ENCODE results near the gene KLF17.
"Not testable (repeated sequence)": the region's sequence is repeated elsewhere in the genome, so short reads cannot be mapped to it uniquely, and the experiment has no call there.

The KLF17 gene

DNA sequence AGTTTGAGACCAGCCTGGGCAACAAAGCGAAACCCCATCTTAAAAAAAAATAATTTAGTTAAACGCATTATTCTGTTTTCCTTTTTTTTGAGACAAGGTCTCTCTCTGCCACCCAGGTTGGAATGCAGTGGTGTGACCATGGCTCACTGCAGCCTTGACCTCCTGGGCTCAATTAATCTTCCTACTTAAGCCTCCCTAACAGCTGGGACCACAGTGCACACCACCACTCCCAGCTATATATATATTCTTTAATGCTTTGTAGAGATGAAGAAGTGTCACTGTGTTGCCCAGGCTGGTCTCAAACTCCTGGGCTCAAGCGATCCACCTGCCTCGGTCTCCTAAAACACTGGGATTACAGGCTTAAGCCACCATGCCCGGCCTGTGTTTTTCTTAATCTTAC is 7.7 kb upstream of the KLF17 start:
- no peak for DNase-seq

DNA sequence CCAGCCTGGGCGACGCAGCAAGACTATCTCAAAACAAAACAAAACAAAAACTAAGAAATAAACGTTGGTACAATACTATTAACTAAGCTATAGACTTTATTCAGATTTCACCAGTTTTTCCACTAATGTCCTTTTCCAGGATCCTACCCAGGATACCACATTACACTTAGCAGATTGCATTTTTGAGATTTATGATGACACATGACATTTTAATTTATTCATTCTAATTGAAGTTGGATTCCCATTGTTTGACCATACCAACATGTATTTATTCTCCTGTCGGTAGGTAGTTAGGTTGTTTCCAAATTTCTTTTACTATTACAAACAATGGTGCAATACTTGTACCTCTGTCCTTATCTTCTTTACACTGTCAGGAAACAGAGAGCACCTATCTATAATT is 6.8 kb upstream of the KLF17 start:
- DNase-seq: no peak

DNA sequence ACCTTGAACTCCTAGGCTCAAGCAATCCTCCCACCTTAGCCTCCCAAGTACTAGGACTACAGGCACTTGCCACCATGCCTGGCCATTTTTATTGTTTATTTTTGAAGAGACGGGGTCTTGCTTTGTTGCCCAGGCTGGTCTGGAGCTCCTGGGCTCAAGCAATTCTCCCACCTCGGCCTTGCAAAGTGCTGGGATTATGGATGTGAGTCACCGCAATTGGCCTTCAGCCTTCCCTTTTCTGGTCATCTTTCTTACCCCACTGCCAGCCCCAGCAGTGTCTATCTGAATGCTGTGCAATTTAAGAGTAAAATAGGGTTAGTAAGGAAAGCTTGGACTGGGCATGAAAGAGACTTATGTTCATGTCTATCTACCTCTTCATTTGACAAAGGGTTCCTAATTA is 6.1 kb upstream of the KLF17 start:
- DNase-seq: no peak

DNA sequence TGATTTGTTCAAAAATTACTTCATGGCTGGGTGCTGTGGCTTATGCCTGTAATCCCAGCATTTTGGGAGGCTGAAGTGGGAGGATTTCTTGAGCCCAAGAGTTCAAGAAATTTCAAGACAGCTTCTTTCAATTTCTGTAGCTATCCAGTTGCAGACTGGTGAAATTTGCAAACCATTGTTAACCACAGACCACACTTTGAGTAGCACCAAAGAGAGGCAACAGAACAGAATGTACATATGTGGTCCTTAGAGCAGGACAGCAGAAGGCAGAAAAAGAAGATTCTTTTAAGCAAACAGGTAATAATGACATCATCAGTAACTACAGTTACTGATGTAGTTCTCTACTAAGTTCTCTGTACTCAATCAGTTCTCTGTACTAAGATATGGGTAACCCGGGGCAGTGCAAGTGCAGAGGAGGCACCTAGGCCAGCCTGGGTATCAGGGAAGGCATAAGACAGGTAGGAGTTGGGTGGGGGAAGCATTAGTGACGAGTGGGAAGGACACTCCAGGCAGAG is 5.5 kb upstream of the KLF17 start:
- DNase-seq: no peak

DNA sequence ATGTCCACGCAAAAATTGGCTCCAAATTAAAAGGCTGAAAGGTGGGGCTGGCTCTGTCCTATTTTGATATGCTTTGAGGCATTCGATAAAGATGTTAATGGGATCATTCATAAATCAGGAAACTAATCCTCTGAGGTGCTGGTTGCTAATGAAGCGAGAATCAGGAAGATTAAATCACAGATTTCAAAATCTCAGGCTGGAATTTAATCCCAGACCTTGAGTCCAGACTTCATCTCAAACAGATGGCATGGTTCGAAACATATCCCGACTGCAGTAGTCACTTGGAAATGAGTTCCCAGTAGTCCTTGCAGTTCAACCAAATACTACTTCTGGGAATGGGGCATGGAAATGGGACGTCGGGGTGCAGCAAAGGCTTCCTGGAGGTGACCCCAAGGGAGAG is 4.5 kb upstream of the KLF17 start:
- DNase-seq: no peak

DNA sequence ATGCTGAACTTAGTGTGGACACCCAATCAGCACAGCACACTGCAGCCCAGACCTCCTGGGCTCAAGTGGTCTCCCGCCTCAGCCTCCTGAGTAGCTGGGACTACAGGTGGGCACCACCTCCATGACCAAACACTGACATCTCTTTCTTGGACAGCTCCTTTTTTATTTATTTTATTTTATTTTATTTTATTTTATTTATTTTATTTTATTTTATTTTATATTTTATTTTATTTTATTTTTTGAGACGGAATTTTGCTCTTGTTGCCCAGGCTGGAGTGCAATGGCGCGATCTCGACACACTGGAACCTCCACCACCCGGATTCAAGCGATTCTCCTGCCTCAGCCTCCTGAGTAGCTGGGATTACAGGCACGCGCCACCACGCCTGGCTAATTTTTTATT is 1.3 kb upstream of the KLF17 start:
- DNase-seq: not testable (repeated sequence)

DNA sequence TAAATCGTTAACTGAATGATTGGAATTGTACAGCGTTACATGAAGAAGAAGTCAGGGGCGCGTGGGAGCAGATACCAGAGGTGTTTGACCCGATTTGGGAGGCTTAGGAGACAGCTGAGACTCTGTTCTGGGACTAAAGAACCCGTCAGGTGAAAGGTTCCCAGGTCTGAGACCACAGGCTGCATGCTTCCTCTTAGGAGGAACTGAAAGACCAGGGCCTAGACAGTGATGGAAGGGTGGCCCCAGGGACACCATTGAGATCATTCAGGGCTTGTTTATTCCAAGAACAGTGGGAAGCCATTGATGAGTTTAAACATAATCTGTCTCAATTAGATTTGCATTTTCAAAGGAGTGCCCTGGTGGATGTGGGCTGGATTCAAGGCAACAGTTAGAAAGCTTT is 904 bp downstream of the KLF17 start:
- DNase-seq: no peak

DNA sequence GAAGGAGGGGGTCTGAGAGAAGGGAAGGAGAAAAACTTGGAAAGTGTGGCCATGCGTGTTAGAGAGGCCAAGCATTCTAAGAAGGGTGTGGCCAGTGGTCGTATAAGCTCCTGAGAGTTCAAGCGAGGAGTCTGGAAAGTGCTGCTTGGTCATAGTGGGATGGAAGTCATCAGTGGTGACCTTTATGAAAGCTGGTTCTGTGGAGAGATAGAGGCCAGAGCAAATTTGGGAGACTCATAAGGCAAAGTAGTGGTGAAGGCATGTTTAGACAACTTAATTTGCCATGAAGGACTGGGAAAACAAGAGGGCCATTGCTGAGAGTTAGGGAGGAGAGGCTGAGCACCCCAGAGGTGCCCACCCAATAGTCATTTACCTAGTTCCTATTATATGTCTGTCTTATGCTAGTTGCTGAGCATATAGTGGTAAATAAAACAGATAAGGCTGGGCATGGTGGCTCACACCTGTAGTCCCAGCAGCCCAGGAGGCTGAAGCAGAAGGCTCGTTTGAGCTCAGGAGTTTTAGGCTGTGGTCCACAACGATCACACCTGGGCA is 1.9 kb downstream of the KLF17 start:
- DNase-seq: no peak

DNA sequence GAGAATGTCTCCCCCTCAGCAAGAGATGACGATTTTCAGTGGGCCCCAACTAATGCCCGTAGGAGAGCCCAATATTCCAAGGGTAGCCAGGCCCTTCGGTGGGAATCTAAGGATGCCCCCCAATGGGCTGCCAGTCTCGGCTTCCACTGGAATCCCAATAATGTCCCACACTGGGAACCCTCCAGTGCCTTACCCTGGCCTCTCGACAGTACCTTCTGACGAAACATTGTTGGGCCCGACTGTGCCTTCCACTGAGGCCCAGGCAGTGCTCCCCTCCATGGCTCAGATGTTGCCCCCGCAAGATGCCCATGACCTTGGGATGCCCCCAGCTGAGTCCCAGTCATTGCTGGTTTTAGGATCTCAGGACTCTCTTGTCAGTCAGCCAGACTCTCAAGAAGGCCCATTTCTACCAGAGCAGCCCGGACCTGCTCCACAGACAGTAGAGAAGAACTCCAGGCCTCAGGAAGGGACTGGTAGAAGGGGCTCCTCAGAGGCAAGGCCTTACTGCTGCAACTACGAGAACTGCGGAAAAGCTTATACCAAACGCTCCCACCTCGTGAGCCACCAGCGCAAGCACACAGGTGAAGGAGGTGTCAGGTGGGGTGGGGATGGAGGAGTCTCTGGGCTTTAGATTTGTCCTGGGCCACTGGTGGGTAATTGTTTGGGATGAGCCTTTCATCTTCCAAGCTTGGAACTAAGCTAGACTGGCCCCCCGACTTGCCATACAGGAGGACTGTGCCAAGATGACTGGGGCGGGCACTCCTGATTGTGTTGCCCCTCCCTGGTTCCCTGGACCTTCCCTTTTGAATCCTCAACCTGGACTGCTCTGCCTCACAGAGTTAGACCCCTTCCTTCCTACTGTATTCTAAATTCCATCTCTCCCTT is 11.2 kb downstream of the KLF17 start:
- DNase-seq: no peak

DNA sequence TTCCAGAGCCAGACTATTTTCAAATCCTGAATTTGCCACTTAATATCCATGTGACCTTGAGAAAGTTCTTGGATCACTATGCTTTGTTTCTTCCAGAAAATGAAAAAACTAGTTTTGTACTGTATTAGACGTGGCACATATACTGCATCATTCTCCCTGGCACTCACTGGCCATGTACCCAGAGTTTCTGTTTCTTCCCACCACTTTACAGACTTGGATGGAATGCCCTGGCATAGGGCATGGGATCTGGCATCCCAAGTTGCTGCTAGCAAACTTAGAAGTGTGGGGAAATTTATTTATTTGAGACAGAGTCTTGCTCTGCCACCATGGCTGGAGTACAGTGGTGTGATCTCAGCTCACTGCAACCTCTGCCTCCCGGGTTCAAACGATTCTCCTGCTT is 12.8 kb downstream of the KLF17 start:
- DNase-seq: no peak

DNA sequence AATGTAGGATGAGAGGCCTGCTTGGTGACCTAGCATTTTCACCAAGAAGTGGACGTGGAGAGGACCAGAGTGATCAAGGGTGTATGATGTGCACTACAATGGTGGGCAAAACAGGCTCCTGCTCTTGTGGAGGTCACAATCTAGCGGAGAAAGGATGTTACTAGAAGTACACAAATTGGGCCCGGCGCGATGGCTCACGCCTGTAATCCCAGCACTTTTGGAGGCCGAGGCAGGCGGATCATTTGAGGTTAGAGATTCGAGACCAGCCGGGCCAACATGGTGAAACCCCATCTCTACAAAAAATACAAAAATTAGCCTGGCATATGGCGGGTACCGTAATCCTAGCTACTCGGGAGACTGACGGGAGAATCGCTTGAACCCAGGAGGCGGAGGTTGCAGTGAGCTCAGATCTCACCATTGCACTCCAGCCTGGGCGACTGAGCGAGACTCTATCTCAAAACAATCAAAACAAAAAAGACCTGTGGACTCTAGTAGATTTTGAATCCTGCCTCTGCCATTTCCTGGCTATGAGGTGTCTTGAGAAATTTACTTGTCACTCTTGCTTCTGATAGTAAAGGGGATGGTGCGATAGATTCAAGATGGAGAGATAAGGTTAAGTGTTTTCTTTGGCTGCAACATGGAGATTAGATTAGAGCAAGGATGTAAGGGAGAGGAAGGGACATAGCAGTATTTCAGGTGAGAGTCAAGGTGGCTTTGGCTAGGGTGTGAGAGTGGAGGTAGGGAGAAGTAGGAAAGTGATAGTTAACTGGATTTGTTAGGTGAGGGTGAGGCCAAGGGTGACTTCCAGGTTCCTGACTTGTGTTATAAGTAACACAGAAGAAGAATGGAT is 15.7 kb downstream of the KLF17 start:
- DNase-seq: no peak

DNA sequence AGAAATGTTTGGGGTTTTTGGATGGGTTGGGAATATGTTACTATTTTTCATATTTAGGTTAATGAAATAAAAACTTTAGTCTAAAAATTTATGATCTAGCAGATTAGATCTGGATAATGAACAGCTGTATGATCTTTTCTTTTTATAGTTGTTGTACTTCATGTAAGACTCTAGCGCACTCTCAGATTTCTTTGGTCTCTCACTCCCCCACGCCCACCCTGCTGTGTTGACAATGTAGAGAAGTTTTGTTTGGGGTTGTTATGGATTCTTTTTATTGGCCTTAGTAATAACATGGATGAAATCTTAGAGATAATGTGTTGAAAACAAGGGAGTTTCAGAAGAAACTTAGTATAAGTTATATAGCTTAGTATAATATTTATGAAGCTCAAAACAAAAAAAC is 17.3 kb downstream of the KLF17 start:
- no peak for DNase-seq

DNA sequence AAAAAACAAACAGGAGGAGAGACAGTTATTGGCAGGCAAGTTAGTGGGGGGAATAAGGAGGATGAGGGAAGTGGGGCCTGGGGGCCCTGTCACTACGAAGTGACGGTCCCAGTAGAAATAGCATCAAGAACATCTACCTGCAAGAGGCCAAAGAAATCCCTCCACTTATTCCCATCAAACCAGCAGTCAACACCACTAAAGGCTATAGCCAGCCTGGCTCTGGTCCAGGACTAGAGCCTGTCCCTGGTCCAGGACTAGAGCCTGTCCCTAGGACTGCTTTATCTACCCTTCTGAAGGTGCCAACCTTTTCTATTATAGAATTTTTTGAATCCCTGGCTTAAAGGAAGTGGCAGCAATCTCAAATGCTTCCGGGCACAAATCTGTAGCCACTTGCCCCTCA is 19.6 kb downstream of the KLF17 start:
- DNase-seq: no peak

DNA sequence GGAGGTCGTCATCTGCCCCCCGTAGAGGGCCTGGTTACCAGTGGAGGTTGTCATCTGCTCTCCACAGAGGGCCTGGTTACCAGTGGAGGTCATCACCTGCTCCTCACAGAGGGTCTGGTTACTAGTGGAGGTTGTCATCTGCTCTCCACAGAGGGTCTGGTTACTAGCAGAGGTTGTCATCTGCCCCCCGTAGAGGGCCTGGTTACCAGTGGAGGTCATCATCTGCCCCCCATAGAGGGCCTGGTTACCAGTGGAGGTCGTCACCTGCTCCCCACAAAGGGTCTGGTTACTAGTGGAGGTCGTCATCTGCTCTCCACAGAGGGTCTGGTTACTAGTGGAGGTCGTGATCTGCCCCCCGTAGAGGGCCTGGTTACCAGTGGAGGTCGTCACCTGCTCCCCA is 20.9 kb downstream of the KLF17 start:
- DNase-seq: not testable (repeated sequence)

DNA sequence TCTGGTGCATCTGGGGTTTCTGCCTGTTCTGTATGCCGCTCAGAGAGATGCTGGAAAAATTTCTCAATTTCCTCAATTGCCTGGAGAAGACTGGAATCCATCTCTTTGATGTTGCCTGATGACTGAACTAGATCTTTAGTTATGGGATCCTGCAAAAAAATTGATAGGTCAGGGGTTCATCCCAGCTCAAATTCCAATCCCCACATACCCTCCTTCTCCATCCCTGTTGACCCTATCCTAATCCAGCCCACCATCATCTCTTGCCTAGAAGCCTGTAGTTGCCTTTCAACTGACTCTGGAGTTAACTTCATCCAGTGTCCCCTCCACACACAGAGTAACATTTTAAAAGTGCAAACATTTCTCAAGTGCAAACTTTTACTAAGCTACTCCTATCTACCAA is 22.9 kb downstream of the KLF17 start, which contains the start of gene KLF18:
Gene KLF18 (minus strand): TSS at position 101 of the 400 bp plus-strand sequence. CDS start 0 bp downstream, at position 101.
- DNase-seq: no peak

DNA sequence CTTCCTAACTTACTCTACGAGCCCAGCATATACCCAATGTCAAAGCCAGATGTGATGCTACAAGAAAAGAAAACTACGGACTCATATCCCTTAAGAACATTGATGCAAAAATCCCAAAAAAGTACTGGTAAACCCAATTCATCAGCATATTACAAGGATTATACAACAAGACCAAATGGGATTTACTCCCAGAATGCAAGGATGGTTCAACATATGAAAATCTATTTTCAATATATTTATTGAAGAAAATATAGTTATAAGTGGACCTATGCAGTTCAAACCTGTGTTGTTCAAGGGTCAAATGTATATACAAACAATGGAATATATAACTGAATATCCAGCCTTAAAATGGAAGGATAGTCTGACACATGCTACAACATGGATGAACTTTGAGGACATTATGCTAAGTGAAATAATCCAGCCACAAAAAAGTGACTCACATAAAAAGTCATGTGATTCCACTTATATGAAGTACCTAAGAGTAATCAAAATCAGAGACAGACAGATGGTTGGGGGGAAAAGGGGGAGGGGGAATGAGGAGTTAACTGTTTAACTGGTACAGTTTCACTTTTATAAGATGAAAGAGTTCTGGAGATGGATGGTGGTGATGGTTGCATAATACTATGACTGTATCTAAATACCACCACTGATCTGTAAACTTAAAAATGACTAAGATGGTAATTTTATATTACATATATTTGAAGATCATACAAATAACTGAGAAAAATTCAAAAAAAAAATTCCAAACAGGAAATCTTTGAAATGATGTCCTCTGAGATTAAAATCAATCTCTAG is 26.5 kb downstream of the KLF17 start:
- DNase-seq: no peak

DNA sequence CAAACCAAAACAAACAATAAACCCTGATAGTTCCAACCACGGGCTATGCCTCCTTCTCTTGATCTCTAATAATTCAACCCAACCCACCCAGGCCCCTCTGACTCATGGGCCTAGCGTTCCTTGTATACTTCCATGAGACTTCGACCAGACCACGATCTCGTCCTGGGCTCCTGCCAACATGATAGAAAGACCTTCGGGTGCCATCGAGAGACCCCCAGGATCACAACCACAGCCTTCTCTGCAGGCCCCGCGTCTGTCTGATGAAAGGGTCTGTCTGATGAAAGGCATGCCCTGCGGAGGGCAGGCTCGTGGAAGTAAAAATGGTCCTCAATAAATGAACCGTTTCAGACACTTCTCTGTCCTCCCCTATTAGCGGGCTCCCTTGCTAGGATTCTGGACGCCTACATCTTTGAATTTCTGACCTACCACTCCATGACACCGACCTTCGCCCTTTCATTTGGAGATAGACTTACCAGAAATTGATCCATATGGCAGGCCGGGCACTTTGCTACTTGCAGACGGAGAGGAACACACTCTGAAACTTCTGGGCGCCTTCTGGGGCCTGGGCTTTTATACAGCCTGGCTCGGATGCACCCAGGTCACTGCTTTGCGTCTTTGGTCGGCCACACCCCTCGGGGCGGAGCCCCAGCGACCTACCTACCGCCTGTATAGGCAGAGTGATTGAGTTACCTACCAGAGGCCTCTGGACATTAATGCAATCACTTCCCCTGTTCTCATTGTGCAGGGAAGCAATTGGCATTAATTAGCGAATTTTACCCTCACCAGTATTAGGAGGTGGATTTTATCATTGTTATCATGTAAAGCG is 28.1 kb downstream of the KLF17 start:
- DNase-seq: no peak

DNA sequence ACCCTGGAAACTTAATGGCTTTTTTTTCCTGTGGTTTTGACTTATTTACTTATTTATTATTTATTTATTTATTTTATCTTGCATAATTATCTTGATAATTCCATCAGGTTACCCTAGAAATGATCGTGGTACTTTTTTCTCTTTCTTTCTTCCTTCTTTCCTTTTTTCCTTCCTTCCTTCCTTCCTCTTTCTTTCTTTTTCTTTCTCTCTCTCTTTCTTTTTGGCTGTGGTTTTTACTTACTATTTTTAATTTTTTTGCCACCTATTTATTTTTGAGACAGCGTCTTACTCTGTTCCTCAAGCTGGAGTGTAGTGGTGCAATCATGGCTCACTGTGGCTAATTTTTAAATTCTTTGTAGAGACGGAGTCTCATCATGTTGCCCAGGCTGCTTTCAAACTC is 29.0 kb downstream of the KLF17 start:
- no peak for DNase-seq

DNA sequence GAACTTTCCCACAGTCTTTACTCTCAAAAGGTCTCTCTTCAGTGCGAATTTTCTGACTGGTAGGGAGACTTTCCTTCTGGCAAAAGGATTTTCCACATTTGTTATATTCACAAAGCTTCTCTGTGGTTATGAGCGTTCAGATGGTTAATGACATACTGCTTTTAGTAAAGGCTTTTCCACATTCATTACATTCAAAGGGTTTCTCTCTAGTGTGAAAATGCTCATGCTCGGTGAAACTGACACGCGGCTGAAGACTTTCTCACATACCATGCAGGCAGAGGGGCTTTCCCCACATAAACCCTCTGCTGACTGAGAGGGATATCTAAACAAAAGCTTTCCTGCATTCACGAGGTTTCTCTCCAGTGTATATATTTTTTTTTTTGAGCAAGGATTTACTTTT is 32.7 kb downstream of the KLF17 start:
- no peak for DNase-seq

DNA sequence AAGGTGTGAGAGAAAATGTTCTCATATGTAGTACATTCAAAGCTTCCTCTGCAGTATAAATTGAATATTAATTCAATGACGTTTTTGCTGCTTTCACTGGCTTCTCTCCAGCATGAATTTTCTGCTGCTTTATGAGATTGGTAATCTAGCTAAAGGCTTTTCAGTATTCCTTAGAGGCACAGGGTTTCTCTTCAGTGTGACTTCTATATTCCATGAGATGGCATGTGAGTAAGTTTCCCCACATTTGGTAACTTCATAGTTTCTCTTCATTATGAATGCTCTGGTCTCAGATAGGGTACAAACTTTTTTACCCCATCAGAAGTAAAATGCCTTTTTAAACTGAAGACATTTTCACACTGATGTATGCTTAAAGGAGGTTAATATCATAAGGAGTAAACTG is 33.2 kb downstream of the KLF17 start:
- DNase-seq: no peak

DNA sequence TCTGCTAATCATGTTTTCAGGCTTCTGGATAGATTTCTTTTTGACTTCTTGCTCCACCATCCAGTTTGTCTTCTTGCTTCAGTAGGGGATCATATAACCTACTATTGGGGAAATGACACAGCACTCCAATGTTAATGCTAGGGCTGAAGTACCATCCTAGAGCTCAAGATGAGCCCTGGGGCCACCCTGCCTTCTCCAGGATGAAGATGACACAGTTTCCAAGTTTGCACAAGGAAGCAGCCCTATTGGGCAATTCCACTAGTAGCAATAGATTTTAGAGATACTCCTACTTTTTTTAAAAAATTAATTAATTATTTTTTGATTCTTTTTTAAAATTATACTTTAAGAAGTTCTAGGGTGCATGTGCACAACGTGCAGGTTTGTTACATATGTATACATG is 34.1 kb downstream of the KLF17 start:
- no peak for DNase-seq

DNA sequence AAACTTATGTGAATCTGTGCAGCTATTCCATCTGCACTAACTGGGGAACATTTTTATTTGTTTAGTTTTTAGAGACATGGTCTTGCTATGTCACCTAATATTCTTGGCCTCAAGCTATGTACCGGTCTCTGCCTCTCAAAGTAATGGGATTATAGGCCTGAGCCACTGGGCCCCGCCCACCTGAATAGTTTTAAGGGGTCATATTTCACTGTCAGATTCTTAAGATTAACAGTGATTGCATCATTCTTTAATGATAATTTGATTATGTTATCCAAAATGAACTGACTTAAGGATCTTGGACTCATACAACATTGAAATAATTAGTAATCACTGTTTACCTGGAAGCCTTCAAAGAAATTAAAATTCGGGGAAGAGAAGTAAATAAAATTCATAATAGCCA is 35.4 kb downstream of the KLF17 start:
- DNase-seq: no peak
